ENCODE results near the gene NKX1-1. TPM values are rescaled to one million over a fixed set of nuclear protein-coding genes. Genes with fewer than 3 reads are reported as not detected.
A peak's percentile ranks its signal among the peaks of the same experiment; 100 is the strongest.

NKX1-1 gene
- total and polyA plus RNA-seq, 4 donors: 0.35 to 0.70 TPM; not detected in 2

DNA sequence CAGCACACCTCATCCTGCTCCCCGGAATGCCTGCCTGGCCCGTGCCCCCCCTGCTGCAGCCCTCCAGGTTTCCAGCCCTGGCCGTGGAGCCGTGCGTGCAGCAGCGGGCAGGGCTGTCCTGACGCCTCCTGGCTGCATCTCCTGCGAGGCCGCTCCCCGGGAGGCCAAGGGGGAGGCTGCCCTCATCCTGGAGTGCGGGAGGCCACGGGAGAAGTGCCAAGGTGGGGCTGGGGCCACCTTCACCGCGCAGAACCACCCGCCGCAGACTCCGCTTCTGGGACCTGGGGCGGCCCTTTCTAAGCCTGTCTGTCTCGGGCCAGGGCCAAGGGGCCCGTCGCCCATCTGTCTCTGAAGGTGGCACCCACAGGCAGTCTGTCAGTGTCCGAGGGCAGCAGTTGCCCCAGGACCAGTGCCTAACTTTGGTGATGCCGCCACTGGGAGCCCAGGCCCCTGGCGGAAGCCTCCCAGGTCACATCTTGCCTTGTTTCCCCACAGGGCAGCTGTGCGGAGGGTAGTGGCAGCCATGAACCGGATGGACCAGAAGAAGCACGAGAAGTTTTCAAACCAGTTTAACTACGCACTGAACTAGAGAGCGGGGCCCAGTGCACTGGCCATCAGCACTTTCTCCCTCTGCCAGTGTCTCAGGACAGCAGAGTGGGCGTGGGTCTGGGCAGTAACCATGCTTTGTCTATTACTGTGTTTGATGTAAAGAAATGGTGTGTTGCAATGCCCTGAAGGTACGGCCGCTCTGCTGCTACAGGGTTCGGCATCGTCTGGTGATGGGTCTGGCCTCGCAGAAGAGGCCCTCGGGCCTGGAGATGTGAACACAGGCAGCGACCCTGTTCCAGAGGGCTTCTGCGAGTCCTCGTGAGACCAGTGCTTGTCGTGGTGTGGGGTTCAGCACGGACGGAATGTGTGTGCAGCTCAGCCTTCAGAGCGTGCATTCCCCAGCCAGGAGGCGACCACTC, 20.6 kb downstream of the NKX1-1 start:
- 93% methylated on average over 44 of the region's 44 CpGs for WGBS (ENCODE audit: insufficient coverage)
- H3K36me3 ChIP-seq (ENCODE audit: control insufficient read depth, insufficient read depth, low read length): peaks cover 63% of the 10 kb centered on the region
- no peak for DNase-seq (ENCODE audit: low read depth in 4 of 6, low spot score in 6 of 6)
- H3K9me3 ChIP-seq (ENCODE audit: control insufficient read depth, insufficient read depth, low read length): peaks cover 4% of the 10 kb centered on the region
- peaks cover 8% of the 10 kb centered on the region for H3K4me1 ChIP-seq (ENCODE audit: control insufficient read depth, insufficient read depth, low read length)
- H3K27me3 ChIP-seq (ENCODE audit: control insufficient read depth, insufficient read depth, low read length): no peaks in the 10 kb centered on the region
- no peak overlapping the region for H3K27ac ChIP-seq (ENCODE audit: low read depth, low read length)
- no peak overlapping the region for H3K4me3 ChIP-seq (ENCODE audit: low read depth, low read length)

- Histone ChIP-seq H3K9me3 (ENCODE audit: control insufficient read depth, insufficient read depth, low read length) (peaks cover 4% of the 10 kb centered on the region), H3K36me3 (ENCODE audit: control insufficient read depth, insufficient read depth, low read length) (peaks cover 71% of the 10 kb centered on the region), H3K4me3 (ENCODE audit: low read depth, low read length) (no peak overlapping the region), H3K27ac (ENCODE audit: low read depth, low read length) (no peak overlapping the region), H3K4me1 (ENCODE audit: control insufficient read depth, insufficient read depth, low read length) (peaks cover 8% of the 10 kb centered on the region), H3K27me3 (ENCODE audit: control insufficient read depth, insufficient read depth, low read length) (no peaks in the 10 kb centered on the region)
- WGBS (ENCODE audit: insufficient coverage): 91% methylated on average over 15 of the region's 16 CpGs
- DNase-seq (ENCODE audit: low read depth in 4 of 6, low spot score in 6 of 6): no peak
These were observed 21.4 kb downstream of the NKX1-1 start for GRCh38 chr4:1384675-1385372.

- H3K36me3 ChIP-seq (ENCODE audit: control insufficient read depth, insufficient read depth, low read length): peaks cover 78% of the 10 kb centered on the region
- DNase-seq (ENCODE audit: low read depth in 4 of 6, low spot score in 6 of 6): no peak
- H3K4me3 ChIP-seq (ENCODE audit: low read depth, low read length): no peak overlapping the region
- H3K27ac ChIP-seq (ENCODE audit: low read depth, low read length): no peak overlapping the region
- peaks cover 8% of the 10 kb centered on the region for H3K4me1 ChIP-seq (ENCODE audit: control insufficient read depth, insufficient read depth, low read length)
- H3K27me3 ChIP-seq (ENCODE audit: control insufficient read depth, insufficient read depth, low read length): no peaks in the 10 kb centered on the region
- WGBS (ENCODE audit: insufficient coverage): 93% methylated on average over 34 of the region's 34 CpGs
- H3K9me3 ChIP-seq (ENCODE audit: control insufficient read depth, insufficient read depth, low read length): peaks cover 4% of the 10 kb centered on the region
These were observed 22.3 kb downstream of the NKX1-1 start for GRCh38 chr4:1383728-1384591.

GRCh38 chr4:1382776-1383727, 23.2 kb downstream of the NKX1-1 start:
- Histone ChIP-seq H3K36me3 (ENCODE audit: control insufficient read depth, insufficient read depth, low read length) (peaks cover 87% of the 10 kb centered on the region), H3K9me3 (ENCODE audit: control insufficient read depth, insufficient read depth, low read length) (no peaks in the 10 kb centered on the region), H3K27ac (ENCODE audit: low read depth, low read length) (no peak overlapping the region), H3K4me3 (ENCODE audit: low read depth, low read length) (no peak overlapping the region), H3K4me1 (ENCODE audit: control insufficient read depth, insufficient read depth, low read length) (peaks cover 8% of the 10 kb centered on the region), H3K27me3 (ENCODE audit: control insufficient read depth, insufficient read depth, low read length) (no peaks in the 10 kb centered on the region)
- no peak for DNase-seq (ENCODE audit: low read depth in 4 of 6, low spot score in 6 of 6)
- WGBS (ENCODE audit: insufficient coverage): 82% methylated on average over 26 of the region's 27 CpGs

DNA sequence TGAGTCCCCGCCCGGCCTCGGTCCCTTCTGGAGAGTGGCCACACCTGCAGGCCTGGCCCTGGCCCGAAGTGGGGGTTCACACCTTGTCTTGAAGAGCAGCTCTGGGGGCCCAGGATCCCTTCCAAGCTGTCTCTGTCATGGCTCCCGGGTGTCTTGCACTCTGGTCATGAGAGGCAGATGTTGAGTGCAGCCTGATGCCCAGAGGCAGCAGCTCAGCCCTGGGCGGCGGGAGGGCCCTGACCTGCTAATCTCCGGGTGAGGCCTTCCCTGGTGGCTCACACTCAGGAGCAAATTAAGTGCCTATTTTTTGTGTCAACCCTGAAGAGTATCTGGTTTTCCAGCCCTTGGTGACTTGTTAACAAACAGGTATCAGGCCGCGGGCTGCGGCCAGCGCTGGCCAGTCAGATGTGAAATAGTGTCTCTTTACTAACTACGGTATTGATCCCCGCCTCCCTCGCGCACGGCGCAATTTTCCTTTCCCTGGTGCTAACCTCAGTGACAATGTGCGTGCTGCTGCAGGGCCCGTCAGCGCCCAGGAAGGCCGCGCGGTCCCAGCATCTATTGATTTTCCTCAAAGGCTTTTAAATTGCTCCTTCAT, 24.2 kb downstream of the NKX1-1 start:
- Histone ChIP-seq H3K9me3 (ENCODE audit: control insufficient read depth, insufficient read depth, low read length) (no peaks in the 10 kb centered on the region), H3K27me3 (ENCODE audit: control insufficient read depth, insufficient read depth, low read length) (no peaks in the 10 kb centered on the region), H3K4me1 (ENCODE audit: control insufficient read depth, insufficient read depth, low read length) (peaks cover 8% of the 10 kb centered on the region), H3K27ac (ENCODE audit: low read depth, low read length) (no peak overlapping the region), H3K36me3 (ENCODE audit: control insufficient read depth, insufficient read depth, low read length) (peaks cover 95% of the 10 kb centered on the region), H3K4me3 (ENCODE audit: low read depth, low read length) (no peak overlapping the region)
- DNase-seq (ENCODE audit: low read depth in 4 of 6, low spot score in 6 of 6): peak in 1 of 6 donors; percentile 55
- WGBS (ENCODE audit: insufficient coverage): 68% methylated on average over 22 of the region's 24 CpGs

DNA sequence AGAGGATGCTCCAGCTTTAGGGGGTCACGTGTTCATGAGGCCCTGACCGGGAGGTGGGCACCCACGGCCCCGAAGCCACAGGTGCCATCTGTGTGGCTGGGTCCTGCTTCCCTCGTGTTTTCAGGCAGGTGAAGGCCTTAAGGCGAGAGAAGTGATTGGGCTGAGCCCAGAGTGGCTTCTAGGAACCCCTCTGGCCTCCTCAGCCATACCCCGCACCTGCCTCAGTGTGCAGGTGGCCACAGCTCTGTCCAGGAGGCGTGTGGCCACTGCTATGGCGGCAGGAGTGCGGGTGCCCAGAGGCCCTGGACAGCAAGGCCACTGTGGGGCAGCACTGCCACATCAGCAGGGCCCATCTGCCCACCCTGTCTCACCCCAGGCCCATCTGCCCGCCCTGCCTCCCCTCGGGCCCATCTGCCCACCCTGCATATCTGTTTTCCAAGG, 25.0 kb downstream of the NKX1-1 start:
- Histone ChIP-seq H3K27ac (ENCODE audit: low read depth, low read length) (no peak overlapping the region), H3K4me3 (ENCODE audit: low read depth, low read length) (no peak overlapping the region), H3K36me3 (ENCODE audit: control insufficient read depth, insufficient read depth, low read length) (peaks cover 97% of the 10 kb centered on the region), H3K27me3 (ENCODE audit: control insufficient read depth, insufficient read depth, low read length) (no peaks in the 10 kb centered on the region), H3K9me3 (ENCODE audit: control insufficient read depth, insufficient read depth, low read length) (no peaks in the 10 kb centered on the region), H3K4me1 (ENCODE audit: control insufficient read depth, insufficient read depth, low read length) (peaks cover 8% of the 10 kb centered on the region)
- 98% methylated on average over 11 of the region's 12 CpGs for WGBS (ENCODE audit: insufficient coverage)
- DNase-seq (ENCODE audit: low read depth in 4 of 6, low spot score in 6 of 6): no peak

GRCh38 chr4:1380368-1381151, 25.7 kb downstream of the NKX1-1 start:
- no peaks in the 10 kb centered on the region for H3K27me3 ChIP-seq (ENCODE audit: control insufficient read depth, insufficient read depth, low read length)
- H3K9me3 ChIP-seq (ENCODE audit: control insufficient read depth, insufficient read depth, low read length): no peaks in the 10 kb centered on the region
- H3K27ac ChIP-seq (ENCODE audit: low read depth, low read length): no peak overlapping the region
- peaks cover 8% of the 10 kb centered on the region for H3K4me1 ChIP-seq (ENCODE audit: control insufficient read depth, insufficient read depth, low read length)
- WGBS (ENCODE audit: insufficient coverage): 95% methylated on average over 35 of the region's 36 CpGs
- no peak for DNase-seq (ENCODE audit: low read depth in 4 of 6, low spot score in 6 of 6)
- H3K36me3 ChIP-seq (ENCODE audit: control insufficient read depth, insufficient read depth, low read length): peaks cover 97% of the 10 kb centered on the region
- H3K4me3 ChIP-seq (ENCODE audit: low read depth, low read length): no peak overlapping the region

- Histone ChIP-seq H3K36me3 (ENCODE audit: control insufficient read depth, insufficient read depth, low read length) (peaks cover 97% of the 10 kb centered on the region), H3K4me1 (ENCODE audit: control insufficient read depth, insufficient read depth, low read length) (peaks cover 8% of the 10 kb centered on the region), H3K9me3 (ENCODE audit: control insufficient read depth, insufficient read depth, low read length) (no peaks in the 10 kb centered on the region), H3K27me3 (ENCODE audit: control insufficient read depth, insufficient read depth, low read length) (no peaks in the 10 kb centered on the region), H3K4me3 (ENCODE audit: low read depth, low read length) (no peak overlapping the region), H3K27ac (ENCODE audit: low read depth, low read length) (no peak overlapping the region)
- DNase-seq (ENCODE audit: low read depth in 4 of 6, low spot score in 6 of 6): no peak
- 97% methylated on average over 31 of the region's 31 CpGs for WGBS (ENCODE audit: insufficient coverage)
These were observed 26.4 kb downstream of the NKX1-1 start for GRCh38 chr4:1379801-1380331.
